Tongue (tissue), 2 donors: ENCODE results near the gene GNAS-AS1. TPM values are rescaled to one million over a fixed set of nuclear protein-coding genes. Genes with fewer than 3 reads are reported as not detected.

Experiments
- DNase-seq: peaks from one replicate; pipeline ENCODE4 v3.0.0-alpha.2; 2015
- total RNA-seq: library from RNA; depleted of rRNA; stranded (reverse); fragments of >200 nt; gene quantifications from one replicate; pipeline ENCODE4 v1.2.3, GENCODE V29; 2014

GNAS-AS1 gene
- total RNA-seq, 1 donor from 2014 or later = 2.5 TPM

DNA sequence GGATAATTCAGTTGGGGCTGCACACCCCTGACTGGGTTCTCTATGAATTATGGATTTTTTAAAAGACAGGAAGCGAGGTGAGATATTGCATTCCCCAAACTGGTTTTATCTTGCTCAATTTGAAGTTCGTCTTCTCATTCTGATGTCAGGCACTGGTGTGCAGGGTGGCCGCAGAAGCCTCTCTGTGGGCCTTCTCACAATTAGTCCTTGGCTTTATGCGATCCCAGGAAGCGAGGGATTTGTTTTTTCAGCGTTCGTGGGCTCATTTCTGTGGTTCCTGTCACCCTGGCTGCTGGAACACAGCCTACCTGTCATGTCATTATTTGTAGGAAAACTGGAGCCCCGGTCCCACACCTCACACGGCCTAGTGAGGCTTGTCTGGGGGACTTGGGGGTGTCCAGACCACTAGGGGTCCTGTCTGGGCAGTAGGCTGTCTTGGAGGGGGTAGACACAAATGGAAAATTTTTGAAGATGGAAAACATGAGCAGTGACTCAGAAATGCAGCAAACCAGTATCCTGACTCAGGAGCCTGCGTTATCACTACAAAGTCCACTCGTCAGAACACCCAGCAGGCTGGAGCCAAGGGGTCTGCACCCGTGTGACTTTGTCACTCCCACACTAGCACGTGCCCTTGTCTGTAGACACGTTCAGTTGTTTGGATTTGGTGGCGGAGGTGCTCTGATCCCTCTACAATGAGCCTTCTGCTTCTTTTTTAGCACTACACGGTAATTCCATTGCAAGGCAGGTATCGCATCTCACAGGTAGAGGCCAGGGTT lies 42.2 kb downstream of the GNAS-AS1 start:
- DNase-seq = no peak

GRCh38 chr20:58807801-58808200 lies 42.9 kb downstream of the GNAS-AS1 start:
- no peak for DNase-seq

GRCh38 chr20:58803533-58803932 lies 47.2 kb downstream of the GNAS-AS1 start:
- DNase-seq = no peak

DNA sequence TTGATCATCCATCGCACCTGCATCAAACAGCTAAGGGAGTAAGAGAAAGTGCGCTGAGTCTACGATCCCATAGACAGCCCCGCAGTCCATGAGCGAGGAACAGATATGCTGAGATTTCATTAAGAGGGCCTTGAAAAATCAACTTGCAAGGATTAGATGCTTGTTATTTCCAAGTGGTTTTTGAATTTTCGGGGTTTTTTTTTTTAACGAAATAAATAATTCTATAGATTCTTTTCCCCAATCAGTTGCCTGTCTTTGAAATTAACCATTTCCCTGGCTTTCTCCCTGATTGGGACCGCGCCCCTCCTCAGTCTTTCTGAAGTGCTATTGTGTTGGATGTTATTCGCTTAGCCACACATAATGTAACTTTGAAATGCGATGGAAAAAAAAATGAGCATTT lies 48.6 kb downstream of the GNAS-AS1 start:
- DNase-seq = no peak

- DNase-seq = no peak
Observed at GRCh38 chr20:58800134-58800871, 50.4 kb downstream of the GNAS-AS1 start.

DNA sequence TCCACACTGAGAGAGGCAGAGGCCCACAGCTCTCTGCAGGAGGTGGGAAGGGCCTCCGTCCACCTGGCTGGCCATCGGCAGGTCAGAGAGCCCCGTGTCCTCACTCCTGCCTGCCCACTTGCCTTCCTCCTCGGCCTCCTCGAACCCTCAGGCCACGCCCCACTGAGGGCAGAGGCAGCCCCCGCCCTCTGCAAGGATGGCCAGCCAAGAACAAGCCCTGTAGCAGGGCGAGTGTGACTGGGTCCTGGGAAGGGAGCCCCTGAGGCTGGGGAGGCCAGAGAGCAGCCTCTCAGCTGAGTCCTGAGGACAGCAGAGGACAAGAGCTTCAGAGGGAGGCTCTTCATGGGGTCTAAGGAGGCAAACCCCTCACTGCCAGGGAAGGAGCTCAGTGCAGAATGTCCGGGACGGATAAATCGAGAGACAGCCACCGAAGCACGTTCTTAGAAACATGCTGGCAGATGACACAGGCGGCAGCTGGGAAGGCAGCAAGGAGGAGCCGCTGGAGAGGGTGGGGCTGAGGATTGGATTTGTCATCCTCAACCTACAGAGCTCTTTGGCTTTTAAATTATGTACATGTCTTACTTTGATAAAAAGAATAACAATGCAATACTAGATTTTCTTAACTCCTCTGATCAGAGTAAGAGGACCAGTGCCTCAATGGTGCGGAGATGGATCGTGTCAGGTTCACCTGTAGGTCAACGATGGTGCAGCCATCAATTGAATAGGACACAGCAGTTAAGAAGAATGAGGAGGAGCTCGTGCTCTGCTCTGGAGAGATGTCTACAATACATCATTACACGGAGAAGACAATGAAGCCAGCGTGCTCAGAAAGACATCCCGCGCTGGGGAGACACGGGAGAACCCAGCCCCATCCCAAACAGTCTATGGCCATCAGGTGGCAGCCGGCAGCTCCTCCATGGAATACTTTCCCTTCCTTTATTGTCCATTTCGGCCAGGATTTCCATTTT lies 53.0 kb downstream of the GNAS-AS1 start:
- DNase-seq = peak; percentile 63

DNA sequence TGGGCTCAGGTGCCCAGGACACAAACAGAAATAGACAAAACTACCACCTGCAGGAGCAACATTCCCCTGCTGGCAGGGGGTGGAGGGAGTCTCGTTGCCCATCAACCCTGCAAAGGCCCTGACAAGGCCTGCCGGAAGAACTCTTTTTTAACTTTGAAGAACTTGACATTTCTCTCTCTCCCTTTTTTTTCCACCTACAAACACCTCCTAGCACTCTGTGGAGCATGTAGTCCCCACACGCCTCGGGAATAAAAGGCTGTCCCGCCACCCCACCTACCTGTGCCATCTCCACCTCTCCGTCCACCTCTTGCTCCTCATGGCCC lies 54.8 kb downstream of the GNAS-AS1 start:
- DNase-seq = no peak

DNA sequence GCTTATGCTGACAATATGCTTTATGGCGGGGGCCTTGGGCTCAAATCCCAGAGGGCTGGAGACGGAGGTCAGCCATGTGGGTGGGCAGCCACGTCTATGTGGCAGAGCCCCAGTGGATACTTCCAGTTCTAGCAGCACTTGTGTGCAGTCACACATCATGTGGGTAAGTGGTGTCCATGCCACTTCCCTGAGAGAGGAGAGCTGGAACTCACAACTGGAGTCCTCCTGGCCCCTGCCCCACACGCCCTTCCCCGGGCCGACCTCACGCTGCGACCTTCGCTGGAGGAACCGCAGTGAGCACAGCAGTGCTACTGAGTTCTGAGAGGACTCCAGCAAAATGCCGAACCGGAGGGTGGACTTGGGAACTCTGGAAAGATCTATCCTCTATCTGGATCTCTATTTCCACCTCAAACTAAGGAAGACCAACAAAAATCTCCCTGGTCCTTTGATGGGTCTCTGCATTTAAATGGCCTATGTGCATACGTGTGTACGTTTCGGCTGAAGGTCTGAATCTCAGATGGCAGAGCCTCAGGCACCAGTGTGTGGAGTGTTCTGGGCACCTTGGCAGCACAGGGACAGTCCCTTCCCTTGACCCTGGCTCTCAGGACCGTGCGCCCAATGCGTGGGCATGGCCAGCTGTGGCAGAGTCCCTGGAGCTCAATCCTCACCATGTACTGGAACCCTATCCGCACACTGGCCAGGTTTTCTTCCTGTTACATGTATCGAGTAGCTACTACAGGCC lies 55.4 kb downstream of the GNAS-AS1 start:
- no peak for DNase-seq

- no peak for DNase-seq
Observed at GRCh38 chr20:58794510-58795180, 56.1 kb downstream of the GNAS-AS1 start.

DNA sequence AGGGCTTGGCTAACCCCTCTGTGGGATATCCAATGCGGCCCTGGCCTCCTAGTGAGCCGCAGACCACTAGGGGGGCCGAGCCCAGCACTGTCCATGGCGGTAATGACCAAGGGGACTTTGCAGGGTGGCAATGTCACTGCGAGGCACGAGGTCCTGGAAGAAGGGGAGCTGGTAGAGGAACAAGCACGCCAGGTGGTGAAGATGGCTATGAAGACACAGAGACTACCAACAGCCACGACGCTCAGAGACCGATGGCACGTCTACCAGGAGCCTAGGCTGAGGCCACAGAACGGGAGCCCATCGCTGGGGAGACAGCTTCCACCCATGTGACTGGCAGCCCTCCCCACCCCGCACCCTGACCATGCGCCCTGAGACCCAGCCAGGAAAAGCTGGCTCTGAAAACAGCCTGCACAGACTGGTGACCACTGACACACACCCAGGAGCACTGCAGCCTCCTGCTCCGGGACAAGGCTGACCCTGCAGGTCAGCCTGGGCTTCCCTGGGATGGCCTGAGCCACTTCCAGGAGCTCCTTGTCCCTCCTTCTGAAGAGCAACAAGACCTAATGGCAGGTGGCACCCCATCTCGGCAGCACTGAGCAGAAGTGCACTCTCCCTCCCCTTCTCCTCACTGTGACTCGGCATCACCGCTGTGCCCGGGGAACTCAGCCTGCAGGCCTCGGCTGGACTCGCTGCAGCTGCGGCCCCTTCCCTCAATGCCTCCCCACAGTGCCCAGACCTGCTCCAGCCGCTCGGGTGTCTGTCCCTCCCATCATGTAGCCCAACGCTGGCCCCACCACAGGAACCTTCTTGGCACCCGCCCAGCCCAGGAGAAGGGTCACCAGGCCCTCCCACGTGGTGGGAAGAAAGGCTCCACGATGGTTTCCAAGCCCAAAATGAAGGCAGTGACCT lies 56.9 kb downstream of the GNAS-AS1 start:
- DNase-seq = no peak

DNA sequence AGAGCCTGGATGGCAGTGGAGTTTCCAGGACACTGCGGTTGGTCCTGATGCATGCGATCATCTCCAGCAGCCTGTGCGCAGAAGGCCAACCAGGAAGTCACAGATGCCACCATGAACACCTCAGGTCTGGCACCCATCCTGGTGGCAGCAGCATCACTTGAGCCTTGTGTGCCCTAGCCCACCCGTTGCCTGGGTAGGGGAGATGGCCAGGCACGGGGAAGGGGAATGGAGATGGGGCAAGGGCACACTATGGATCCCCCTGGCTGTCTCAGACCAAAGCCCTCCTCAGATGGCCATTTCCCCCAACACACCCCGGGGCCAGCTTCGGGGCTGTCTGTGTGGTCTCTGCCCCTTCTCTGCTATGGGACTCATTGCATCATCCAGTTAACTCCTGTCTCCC lies 58.3 kb downstream of the GNAS-AS1 start:
- no peak for DNase-seq

- peak; percentile 74 for DNase-seq
Observed at GRCh38 chr20:58791286-58791685, 59.4 kb downstream of the GNAS-AS1 start.

DNA sequence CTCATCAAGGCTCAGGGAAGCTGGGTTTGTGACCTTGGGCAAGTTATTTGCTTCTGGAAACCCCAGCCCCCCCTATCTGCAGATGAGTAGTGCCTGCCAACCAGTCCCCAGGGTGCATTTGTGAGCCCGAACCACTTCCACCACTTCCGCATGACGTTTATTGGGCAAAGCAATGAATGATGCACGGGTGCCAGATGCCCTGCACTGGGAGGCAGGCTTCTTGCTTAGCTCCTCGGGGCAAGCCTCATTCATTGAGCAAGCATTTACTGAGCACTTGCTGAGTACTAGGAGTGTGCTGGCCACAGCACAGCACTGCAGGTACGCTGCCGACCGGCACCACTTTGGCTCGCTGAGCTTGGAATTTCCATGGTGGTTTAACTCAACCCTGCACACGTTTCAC lies 60.2 kb downstream of the GNAS-AS1 start:
- DNase-seq = no peak

DNA sequence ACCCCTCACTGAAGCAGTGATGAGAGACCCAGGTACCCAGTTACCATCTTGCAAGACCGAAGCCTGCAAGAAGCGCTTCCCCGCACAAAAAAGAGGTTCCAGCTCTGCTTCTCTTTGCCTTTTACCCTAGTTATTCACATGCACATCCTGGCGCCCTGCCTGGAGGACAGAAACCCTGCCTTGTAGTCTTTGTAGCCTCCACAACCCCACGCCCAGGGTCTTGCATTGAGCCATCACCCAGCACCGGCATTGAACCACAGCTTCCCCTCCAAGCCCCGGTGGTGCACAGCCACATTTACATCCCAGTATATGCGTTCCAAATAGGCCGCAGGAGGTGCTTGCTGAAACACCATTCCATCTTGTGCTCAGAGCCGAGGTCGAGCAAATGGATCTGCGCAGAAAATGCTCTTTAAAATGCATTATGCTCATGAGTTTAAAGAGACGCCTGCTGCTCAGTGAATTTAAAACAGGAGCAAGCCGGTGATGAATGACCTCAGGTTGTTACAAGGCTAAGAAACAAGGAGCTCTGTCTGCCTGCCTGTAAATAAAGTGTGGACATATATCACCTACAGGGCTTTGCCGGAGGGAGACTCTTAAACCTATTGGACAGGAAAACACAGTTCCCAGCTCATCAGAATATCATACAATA lies 61.7 kb downstream of the GNAS-AS1 start:
- DNase-seq = no peak

DNA sequence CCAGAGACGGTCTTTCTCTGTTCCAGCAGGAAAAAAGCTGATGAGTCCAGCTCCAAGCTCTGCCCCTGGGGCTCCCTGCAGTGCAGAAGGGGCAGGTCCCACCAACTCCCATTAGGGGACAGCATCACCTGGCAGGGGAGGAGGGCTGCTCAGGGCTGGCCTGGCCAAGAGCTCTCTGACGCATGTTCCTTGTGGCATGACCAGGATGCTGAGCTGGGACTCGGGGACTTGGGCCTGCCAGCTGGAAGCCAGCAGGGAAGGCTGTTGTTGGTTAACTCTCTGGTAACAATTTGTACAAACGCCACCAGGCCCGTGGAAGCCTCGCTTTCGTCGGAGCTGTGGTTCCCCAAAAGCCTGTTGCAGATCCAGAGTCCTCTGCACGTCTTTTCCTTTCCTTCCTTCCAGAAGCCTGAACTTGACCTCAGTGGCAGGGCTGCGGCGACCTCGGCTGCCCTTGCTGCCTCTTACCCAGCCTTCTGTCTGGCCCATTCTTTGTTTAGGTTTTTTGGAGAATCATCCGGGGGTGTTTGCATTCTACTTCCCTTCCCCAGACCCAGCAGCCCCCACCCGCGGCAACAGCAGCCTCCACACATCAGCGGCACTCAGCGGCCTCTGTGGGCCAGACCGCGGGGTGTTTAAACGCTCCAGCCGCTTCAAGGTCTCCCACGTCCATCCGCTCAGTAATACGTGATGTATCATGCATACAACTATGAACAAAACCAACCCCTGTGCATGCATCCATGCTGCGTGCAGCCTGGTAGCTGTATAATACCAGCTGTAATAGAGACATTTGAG lies 63.3 kb downstream of the GNAS-AS1 start:
- no peak for DNase-seq

GRCh38 chr20:58784321-58785074 lies 66.2 kb downstream of the GNAS-AS1 start:
- DNase-seq = no peak

DNA sequence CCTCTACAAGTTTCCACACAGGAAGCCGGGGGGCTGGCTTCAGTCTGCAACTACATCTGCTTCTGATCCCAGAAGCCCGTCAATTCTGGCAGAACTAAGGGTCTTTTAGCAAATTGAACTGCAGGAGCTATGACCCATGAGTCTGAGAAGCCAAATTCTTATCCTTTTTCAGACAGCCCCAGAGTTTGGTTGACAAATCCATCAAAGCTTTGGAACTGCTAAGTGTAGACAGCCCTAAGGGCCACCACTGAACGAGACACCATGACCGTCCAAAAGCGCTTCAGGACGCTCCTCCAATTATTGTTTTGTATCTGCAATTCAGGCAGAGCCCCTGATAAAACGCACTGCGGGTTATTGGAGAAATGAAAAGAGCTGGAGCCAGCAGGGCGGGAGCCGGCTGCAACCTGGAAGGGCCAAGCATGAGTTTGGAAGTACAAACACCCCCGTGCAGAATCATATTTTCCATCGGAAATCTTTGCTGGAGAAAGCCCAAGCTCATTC lies 67.1 kb downstream of the GNAS-AS1 start:
- peak; percentile 91 for DNase-seq

DNA sequence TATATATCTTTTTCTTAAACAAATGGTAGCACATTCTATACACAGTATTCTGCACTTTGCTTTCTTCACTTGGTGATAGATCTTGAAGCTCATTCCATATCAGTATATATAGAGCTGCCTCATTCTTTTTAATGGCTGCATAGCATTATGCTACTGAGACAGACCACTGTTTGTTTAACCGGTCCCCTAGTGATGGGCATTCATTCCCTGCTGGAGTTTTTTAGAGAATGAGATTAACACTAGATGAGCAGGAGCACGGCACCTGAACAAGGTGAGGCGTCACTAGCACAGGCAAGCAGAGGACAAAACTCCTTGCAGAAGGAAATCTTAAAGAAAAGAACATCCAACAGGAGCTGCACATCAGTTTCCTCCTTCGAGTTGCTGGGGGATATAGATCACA lies 69.6 kb downstream of the GNAS-AS1 start:
- DNase-seq = no peak
